ENCODE measurements around the gene CTBS. TPM values are rescaled to one million over a fixed set of nuclear protein-coding genes. Genes with fewer than 3 reads are reported as not detected.

CTBS gene
- total RNA-seq, 1 donor from 2014 or later, result 9.3 TPM

- Histone ChIP-seq H3K4me3 (ENCODE audit: low read depth, low read length) (no peak overlapping the region), H3K36me3 (ENCODE audit: control insufficient read depth, insufficient read depth, low read length) (no peaks in the 10 kb centered on the region), H3K27me3 (ENCODE audit: control insufficient read depth, insufficient read depth, low read length) (no peaks in the 10 kb centered on the region)
- no peak for TF ChIP-seq CTCF (IDR thresholded peaks at IDR 0.05; ENCODE audit: insufficient read depth, low read length, poor library complexity, severe bottlenecking)
- no peak for DNase-seq (ENCODE audit: low read depth)
These were observed 35.6 kb downstream of the CTBS start for GRCh38 chr1:84538599-84538998.

- DNase-seq (ENCODE audit: low read depth), result no peak
- Histone ChIP-seq H3K4me3 (ENCODE audit: low read depth, low read length) (no peak overlapping the region), H3K27me3 (ENCODE audit: control insufficient read depth, insufficient read depth, low read length) (no peaks in the 10 kb centered on the region), H3K36me3 (ENCODE audit: control insufficient read depth, insufficient read depth, low read length) (no peaks in the 10 kb centered on the region)
- TF ChIP-seq CTCF (IDR thresholded peaks at IDR 0.05; ENCODE audit: insufficient read depth, low read length, poor library complexity, severe bottlenecking), result no peak
These were observed 48.5 kb downstream of the CTBS start for GRCh38 chr1:84525779-84526178.

DNA sequence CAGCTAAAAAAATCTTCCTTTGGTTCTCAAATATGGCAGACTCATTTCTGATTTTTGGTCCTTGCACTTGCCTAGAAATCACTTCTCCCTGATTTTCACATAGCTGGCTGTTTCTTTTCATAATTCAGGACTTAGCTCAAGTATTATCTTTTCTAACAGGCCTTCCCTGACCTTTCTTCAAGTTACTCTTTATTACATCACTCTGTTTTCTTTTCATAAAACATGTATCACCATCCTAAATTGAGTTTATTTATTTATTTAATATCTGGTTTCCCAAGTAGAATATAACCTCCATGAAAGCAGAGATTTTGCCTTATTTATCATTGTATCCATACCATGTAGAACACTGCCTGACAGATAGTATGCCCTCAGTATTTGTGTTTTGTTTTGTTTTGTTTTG is 49.6 kb downstream of the CTBS start:
- Histone ChIP-seq H3K4me3 (ENCODE audit: low read depth, low read length) (no peak overlapping the region), H3K36me3 (ENCODE audit: control insufficient read depth, insufficient read depth, low read length) (no peaks in the 10 kb centered on the region), H3K27me3 (ENCODE audit: control insufficient read depth, insufficient read depth, low read length) (no peaks in the 10 kb centered on the region)
- no peak for DNase-seq (ENCODE audit: low read depth)
- TF ChIP-seq CTCF (IDR thresholded peaks at IDR 0.05; ENCODE audit: insufficient read depth, low read length, poor library complexity, severe bottlenecking), result no peak

DNA sequence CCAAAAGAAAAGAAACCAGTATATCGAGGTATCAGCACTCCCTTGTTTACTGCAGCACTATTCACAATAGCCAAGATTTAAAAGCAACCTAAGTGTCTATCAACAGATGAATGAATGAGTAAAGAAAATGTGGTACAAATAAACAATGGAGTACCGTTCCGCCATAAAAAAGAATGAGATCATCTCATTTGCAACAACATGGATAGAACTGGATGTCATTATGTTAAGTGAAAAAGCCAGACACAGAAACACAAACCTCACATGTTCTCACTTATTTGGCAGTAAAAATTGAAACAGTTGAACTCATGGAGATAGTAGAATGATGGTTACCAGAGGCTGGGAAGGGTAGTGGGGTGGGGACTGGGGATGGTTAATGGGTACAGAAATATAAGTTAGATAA is 63.6 kb downstream of the CTBS start:
- no peak for TF ChIP-seq CTCF (IDR thresholded peaks at IDR 0.05; ENCODE audit: insufficient read depth, low read length, poor library complexity, severe bottlenecking)
- Histone ChIP-seq H3K4me3 (ENCODE audit: low read depth, low read length) (no peak overlapping the region), H3K36me3 (ENCODE audit: control insufficient read depth, insufficient read depth, low read length) (no peaks in the 10 kb centered on the region), H3K27me3 (ENCODE audit: control insufficient read depth, insufficient read depth, low read length) (no peaks in the 10 kb centered on the region)
- DNase-seq (ENCODE audit: low read depth), result no peak

DNA sequence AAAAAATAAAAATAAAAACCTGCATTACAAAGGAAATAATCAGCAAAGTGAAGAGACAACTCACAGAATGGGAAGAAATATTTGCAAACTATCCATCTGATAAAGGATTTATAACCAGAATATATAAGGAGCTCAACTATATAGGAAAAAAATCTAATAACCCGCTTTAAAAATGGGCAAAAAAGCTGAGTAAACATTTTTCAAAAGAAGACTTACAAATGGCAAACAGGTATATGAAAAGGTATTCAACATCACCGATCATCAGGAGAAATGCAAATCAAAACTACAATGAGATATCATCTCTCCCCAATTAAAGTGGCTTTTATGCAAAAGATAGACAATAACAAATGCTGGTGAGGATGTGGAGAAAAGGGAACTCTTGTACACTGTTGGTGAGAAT is 64.1 kb downstream of the CTBS start:
- DNase-seq (ENCODE audit: low read depth), result no peak
- Histone ChIP-seq H3K4me3 (ENCODE audit: low read depth, low read length) (no peak overlapping the region), H3K36me3 (ENCODE audit: control insufficient read depth, insufficient read depth, low read length) (no peaks in the 10 kb centered on the region), H3K27me3 (ENCODE audit: control insufficient read depth, insufficient read depth, low read length) (no peaks in the 10 kb centered on the region)
- TF ChIP-seq CTCF (IDR thresholded peaks at IDR 0.05; ENCODE audit: insufficient read depth, low read length, poor library complexity, severe bottlenecking), result no peak

- TF ChIP-seq CTCF (IDR thresholded peaks at IDR 0.05; ENCODE audit: insufficient read depth, low read length, poor library complexity, severe bottlenecking), result no peak
- H3K4me3 ChIP-seq (ENCODE audit: low read depth, low read length), result no peak overlapping the region
- H3K27me3 ChIP-seq (ENCODE audit: control insufficient read depth, insufficient read depth, low read length), result no peaks in the 10 kb centered on the region
- DNase-seq (ENCODE audit: low read depth), result no peak
- H3K36me3 ChIP-seq (ENCODE audit: control insufficient read depth, insufficient read depth, low read length), result no peaks in the 10 kb centered on the region
These were observed 65.2 kb downstream of the CTBS start for GRCh38 chr1:84509029-84509428.

Measured in kidney epithelial cell (primary cell).